ENCODE data around the gene CAPRIN1.

Gene CAPRIN1

GRCh38 chr11:34148504-34149165, 97.1 kb downstream of the CAPRIN1 start:
- no peak overlapping the region for H3K27ac ChIP-seq (ENCODE audit: low read depth, low read length)
- H3K9me3 ChIP-seq (ENCODE audit: control insufficient read depth in 1 of 2, low read length in 2 of 2) = no peaks in the 10 kb centered on the region
- peaks cover 16 to 18% of the 10 kb centered on the region in 2 donors for H3K4me1 ChIP-seq (ENCODE audit: control insufficient read depth in 1 of 2, insufficient read depth in 2 of 2, low read length in 2 of 2)
- H3K9ac ChIP-seq (ENCODE audit: low read depth in 1 of 2, low read length in 2 of 2) = no peak overlapping the region
- H3K36me3 ChIP-seq (ENCODE audit: control insufficient read depth in 1 of 2, insufficient read depth in 2 of 2, low read length in 2 of 2) = peaks cover 20 to 75% of the 10 kb centered on the region in 2 donors
- no peaks in the 10 kb centered on the region for H3K27me3 ChIP-seq (ENCODE audit: control insufficient read depth in 1 of 2, insufficient read depth in 2 of 2, low read length in 2 of 2)
- no peak overlapping the region for H3K4me3 ChIP-seq (ENCODE audit: low read depth in 1 of 2, low read length in 2 of 2)

- H3K27ac ChIP-seq (ENCODE audit: low read depth, low read length) = no peak overlapping the region
- H3K36me3 ChIP-seq (ENCODE audit: control insufficient read depth in 1 of 2, insufficient read depth in 2 of 2, low read length in 2 of 2) = peaks cover 20 to 75% of the 10 kb centered on the region in 2 donors
- no peak overlapping the region for H3K4me3 ChIP-seq (ENCODE audit: low read depth in 1 of 2, low read length in 2 of 2)
- no peaks in the 10 kb centered on the region for H3K9me3 ChIP-seq (ENCODE audit: control insufficient read depth in 1 of 2, low read length in 2 of 2)
- no peak overlapping the region for H3K9ac ChIP-seq (ENCODE audit: low read depth in 1 of 2, low read length in 2 of 2)
- H3K27me3 ChIP-seq (ENCODE audit: control insufficient read depth in 1 of 2, insufficient read depth in 2 of 2, low read length in 2 of 2) = no peaks in the 10 kb centered on the region
- H3K4me1 ChIP-seq (ENCODE audit: control insufficient read depth in 1 of 2, insufficient read depth in 2 of 2, low read length in 2 of 2) = peaks cover 16 to 18% of the 10 kb centered on the region in 2 donors
Measured at GRCh38 chr11:34149274-34149673, 97.7 kb downstream of the CAPRIN1 start.

GRCh38 chr11:34149786-34150185, 98.3 kb downstream of the CAPRIN1 start:
- H3K27ac ChIP-seq (ENCODE audit: low read depth, low read length) = no peak overlapping the region
- H3K36me3 ChIP-seq (ENCODE audit: control insufficient read depth in 1 of 2, insufficient read depth in 2 of 2, low read length in 2 of 2) = peaks cover 22 to 75% of the 10 kb centered on the region in 2 donors
- H3K4me3 ChIP-seq (ENCODE audit: low read depth in 1 of 2, low read length in 2 of 2) = no peak overlapping the region
- no peak overlapping the region for H3K9ac ChIP-seq (ENCODE audit: low read depth in 1 of 2, low read length in 2 of 2)
- H3K27me3 ChIP-seq (ENCODE audit: control insufficient read depth in 1 of 2, insufficient read depth in 2 of 2, low read length in 2 of 2) = no peaks in the 10 kb centered on the region
- H3K9me3 ChIP-seq (ENCODE audit: control insufficient read depth in 1 of 2, low read length in 2 of 2) = no peaks in the 10 kb centered on the region
- peaks cover 16 to 18% of the 10 kb centered on the region in 2 donors for H3K4me1 ChIP-seq (ENCODE audit: control insufficient read depth in 1 of 2, insufficient read depth in 2 of 2, low read length in 2 of 2)

GRCh38 chr11:34150494-34151151, 99.1 kb downstream of the CAPRIN1 start:
- no peak overlapping the region for H3K27ac ChIP-seq (ENCODE audit: low read depth, low read length)
- peak overlapping the region in 1 of 2 donors; percentile 26 for H3K9ac ChIP-seq (ENCODE audit: low read depth in 1 of 2, low read length in 2 of 2)
- H3K36me3 ChIP-seq (ENCODE audit: control insufficient read depth in 1 of 2, insufficient read depth in 2 of 2, low read length in 2 of 2) = peaks cover 20 to 74% of the 10 kb centered on the region in 2 donors
- H3K27me3 ChIP-seq (ENCODE audit: control insufficient read depth in 1 of 2, insufficient read depth in 2 of 2, low read length in 2 of 2) = no peaks in the 10 kb centered on the region
- H3K9me3 ChIP-seq (ENCODE audit: control insufficient read depth in 1 of 2, low read length in 2 of 2) = no peaks in the 10 kb centered on the region
- peak overlapping the region in 1 of 2 donors; percentile 35 for H3K4me3 ChIP-seq (ENCODE audit: low read depth in 1 of 2, low read length in 2 of 2)
- H3K4me1 ChIP-seq (ENCODE audit: control insufficient read depth in 1 of 2, insufficient read depth in 2 of 2, low read length in 2 of 2) = peaks cover 16 to 18% of the 10 kb centered on the region in 2 donors

All from duodenal mucosa (tissue), 2 donors.